GM08714 (cell line): ENCODE measurements around the gene KCNQ1.

Experiments used
- H3K4me3 ChIP-seq: fragments of 200-500 bp; sonication (Bioruptor generic); 2 replicates; pipeline ENCODE4 v1.5.1; 2014; ENCODE audit warnings: mild to moderate bottlenecking, low read length, inconsistent platforms
- ZNF274 ChIP-seq: IDR thresholded peaks from 2 replicates; pipeline ENCODE4 v1.6.1; 2012; ENCODE audit warnings: mild to moderate bottlenecking, low read depth, low read length

Gene KCNQ1

GRCh38 chr11:2581931-2582350 lies 137.1 kb downstream of the KCNQ1 start:
- no peak overlapping the region for H3K4me3 ChIP-seq
- TF ChIP-seq ZNF274: no peak

- no peak for TF ChIP-seq ZNF274
- no peak overlapping the region for H3K4me3 ChIP-seq
Observed at GRCh38 chr11:2582351-2582945, 137.6 kb downstream of the KCNQ1 start.

GRCh38 chr11:2582946-2583604 lies 138.3 kb downstream of the KCNQ1 start:
- no peak for TF ChIP-seq ZNF274
- no peak overlapping the region for H3K4me3 ChIP-seq

- H3K4me3 ChIP-seq: no peak overlapping the region
- no peak for TF ChIP-seq ZNF274
Observed at GRCh38 chr11:2583605-2583958, 138.8 kb downstream of the KCNQ1 start.

- no peak for TF ChIP-seq ZNF274
- no peak overlapping the region for H3K4me3 ChIP-seq
Observed at GRCh38 chr11:2584434-2584811, 139.6 kb downstream of the KCNQ1 start.

GRCh38 chr11:2584812-2585565 lies 140.2 kb downstream of the KCNQ1 start:
- H3K4me3 ChIP-seq: no peak overlapping the region
- TF ChIP-seq ZNF274: no peak

- TF ChIP-seq ZNF274: no peak
- no peak overlapping the region for H3K4me3 ChIP-seq
Observed at GRCh38 chr11:2585566-2586086, 140.8 kb downstream of the KCNQ1 start.

GRCh38 chr11:2586087-2586792 lies 141.4 kb downstream of the KCNQ1 start:
- H3K4me3 ChIP-seq: no peak overlapping the region
- no peak for TF ChIP-seq ZNF274

- TF ChIP-seq ZNF274: no peak
Observed at GRCh38 chr11:2586793-2587131, 142.0 kb downstream of the KCNQ1 start.

GRCh38 chr11:2587132-2587930 lies 142.5 kb downstream of the KCNQ1 start:
- TF ChIP-seq ZNF274: no peak

More at GRCh38 chr11:2586793-2587131, 142.0 kb downstream of the KCNQ1 start:
- H3K4me3 ChIP-seq: no peak overlapping the region

GRCh38 chr11:2587976-2588748 lies 143.4 kb downstream of the KCNQ1 start:
- no peak for TF ChIP-seq ZNF274

More at GRCh38 chr11:2587132-2587930, 142.5 kb downstream of the KCNQ1 start:
- no peak overlapping the region for H3K4me3 ChIP-seq

GRCh38 chr11:2588809-2589537 lies 144.2 kb downstream of the KCNQ1 start:
- no peak for TF ChIP-seq ZNF274
- no peak overlapping the region for H3K4me3 ChIP-seq

More at GRCh38 chr11:2587976-2588748, 143.4 kb downstream of the KCNQ1 start:
- no peak overlapping the region for H3K4me3 ChIP-seq

GRCh38 chr11:2589538-2589934 lies 144.7 kb downstream of the KCNQ1 start:
- no peak overlapping the region for H3K4me3 ChIP-seq
- TF ChIP-seq ZNF274: no peak
